WTC11 (cell line): ENCODE data around the gene AUH. TPM values are rescaled to one million over a fixed set of nuclear protein-coding genes. Genes with fewer than 3 reads are reported as not detected.
A peak's percentile ranks its signal among the peaks of the same experiment; 100 is the strongest.

Experiments
- ATAC-seq: fragments of 200-7000 bp; cut with Tn5 transposase; 2 replicates; pipeline ENCODE4 v1.10.0; 2021; ENCODE audit warnings: mild to moderate bottlenecking, moderate library complexity
- CTCF ChIA-PET: fragments of 300-600 bp; sonication (Branson Sonifier 250); formaldehyde crosslinking; loops from one replicate; lab custom pipeline; 2021; ENCODE audit warnings: antibody characterized with exemption; lab: Charles Lee
- POLR2A ChIA-PET: fragments of 350-600 bp; sonication (Branson Sonifier 250); formaldehyde crosslinking; loops from one replicate; lab custom pipeline; 2021; ENCODE audit warnings: antibody characterized with exemption; lab: Charles Lee
- DNase-seq: peaks from one replicate; pipeline ENCODE4 v3.0.0; 2021; ENCODE audit warnings: low spot score
- H3K27ac Mint-ChIP-seq: 2 replicates; pipeline ENCODE4 v1.8.0; 2021; ENCODE audit warnings: mixed read lengths
- H3K27me3 Mint-ChIP-seq: 2 replicates; pipeline ENCODE4 v1.8.0; 2021; ENCODE audit warnings: low read depth, mild to moderate bottlenecking, moderate library complexity, mixed read lengths
- H3K36me3 Mint-ChIP-seq: 2 replicates; pipeline ENCODE4 v1.8.0; 2021; ENCODE audit warnings: mixed read lengths
- H3K4me1 Mint-ChIP-seq: 2 replicates; pipeline ENCODE4 v1.8.0; 2022; ENCODE audit warnings: mixed read lengths
- H3K4me3 Mint-ChIP-seq: 2 replicates; pipeline ENCODE4 v1.8.0; 2021; ENCODE audit warnings: mild to moderate bottlenecking, moderate library complexity, mixed read lengths
- H3K9me3 Mint-ChIP-seq: 2 replicates; pipeline ENCODE4 v1.8.0; 2021; ENCODE audit warnings: mixed read lengths
- CREM ChIP-seq: sonication (generic); formaldehyde crosslinking; IDR thresholded peaks from 2 replicates; pipeline ENCODE4 v1.8.1; 2022; ENCODE audit warnings: mild to moderate bottlenecking, missing genetic modification reagents, moderate library complexity
- GABPB1 ChIP-seq: sonication (generic); formaldehyde crosslinking; IDR thresholded peaks from 2 replicates; pipeline ENCODE4 v1.8.1; 2023; ENCODE audit warnings: mild to moderate bottlenecking, missing genetic modification reagents
- JAZF1 ChIP-seq: fragments of 250-450 bp; sonication (Bioruptor Pico); IDR thresholded peaks from 2 replicates; pipeline ENCODE4 v1.9.0; 2021; ENCODE audit warnings: moderate library complexity, mild to moderate bottlenecking, inconsistent platforms
- NR3C1 ChIP-seq: sonication (generic); formaldehyde crosslinking; conservative IDR thresholded peaks from 2 replicates; pipeline ENCODE4 v1.8.1; 2023; ENCODE audit warnings: low read depth, mild to moderate bottlenecking, missing genetic modification reagents
- ZBTB21 ChIP-seq: sonication (generic); formaldehyde crosslinking; IDR thresholded peaks from 2 replicates; pipeline ENCODE4 v1.8.1; 2023; ENCODE audit warnings: mild to moderate bottlenecking, missing genetic modification reagents, borderline replicate concordance
- ZNF281 ChIP-seq: sonication (generic); formaldehyde crosslinking; IDR thresholded peaks from 2 replicates; pipeline ENCODE4 v1.8.0; 2023; ENCODE audit warnings: mild to moderate bottlenecking, missing genetic modification reagents
- ZNF416 ChIP-seq: fragments of 250-450 bp; sonication (Bioruptor Pico); IDR thresholded peaks from 2 replicates; pipeline ENCODE4 v1.9.0; 2021; ENCODE audit warnings: mild to moderate bottlenecking, inconsistent platforms
- ZNF512 ChIP-seq: sonication (generic); formaldehyde crosslinking; IDR thresholded peaks from 2 replicates; pipeline ENCODE4 v1.8.1; 2022; ENCODE audit warnings: missing genetic modification reagents, borderline replicate concordance
- total RNA-seq: library from RNA; stranded (reverse); gene quantifications from 3 replicates; pipeline ENCODE4 v1.2.3, GENCODE V29; 2021
- TF ChIP-seq, protein P1 (sequence below): fragments of 250-450 bp; sonication (Bioruptor Pico); IDR thresholded peaks from 2 replicates; pipeline ENCODE4 v1.9.0; 2021; ENCODE audit warnings: mild to moderate bottlenecking, borderline replicate concordance
- TF ChIP-seq, protein P2 (sequence below): sonication (generic); formaldehyde crosslinking; IDR thresholded peaks from 2 replicates; pipeline ENCODE4 v1.8.0; 2023; ENCODE audit warnings: missing genetic modification reagents, mild to moderate bottlenecking, borderline replicate concordance

Gene AUH
- total RNA-seq, 1 experiment from 2014 or later = 30.4 TPM

DNA sequence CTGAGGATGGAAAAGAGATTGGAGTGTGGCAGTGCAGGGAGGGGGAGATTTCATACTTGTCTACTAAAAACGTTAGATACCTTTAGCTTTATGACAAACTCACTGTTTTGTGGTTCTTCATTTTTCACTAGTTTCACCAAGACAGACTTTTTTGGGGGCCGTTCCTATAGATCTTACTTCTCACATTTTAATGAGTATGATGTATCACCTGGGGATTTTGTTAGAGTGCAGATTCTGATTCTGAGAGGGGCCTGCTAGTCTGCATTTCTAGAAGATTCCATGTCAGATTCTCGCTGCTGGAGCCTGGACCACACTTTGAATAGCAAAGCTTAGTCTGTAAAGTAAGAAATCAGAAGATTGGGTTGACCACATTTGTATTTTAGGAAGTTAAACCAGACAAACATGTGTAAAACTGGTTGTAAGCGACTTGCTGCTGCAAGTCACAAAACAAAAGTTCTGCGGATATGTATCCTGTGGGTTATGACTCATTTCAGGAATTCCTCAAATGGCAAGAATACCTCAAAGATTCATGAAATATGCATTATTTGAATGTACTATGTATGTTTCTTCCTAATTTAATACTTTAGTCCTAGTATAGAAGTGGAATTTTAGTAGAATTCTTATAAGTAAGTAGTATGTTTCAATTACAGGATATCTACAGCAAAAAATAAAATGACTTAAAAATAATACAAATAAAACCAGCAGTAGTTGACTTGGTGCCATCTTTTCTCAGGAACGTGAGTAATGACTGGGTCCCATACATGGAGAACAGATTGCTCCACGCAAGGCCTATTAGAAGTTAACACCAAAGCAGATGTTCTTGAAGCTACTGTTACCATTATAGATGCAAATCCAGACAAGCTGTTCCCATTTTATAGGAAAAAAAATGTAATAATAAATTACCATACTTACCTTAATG, 34.1 kb upstream of the AUH start (continued):
- no peak for TF ChIP-seq JAZF1 (CRISPR knock-in tag)

DNA sequence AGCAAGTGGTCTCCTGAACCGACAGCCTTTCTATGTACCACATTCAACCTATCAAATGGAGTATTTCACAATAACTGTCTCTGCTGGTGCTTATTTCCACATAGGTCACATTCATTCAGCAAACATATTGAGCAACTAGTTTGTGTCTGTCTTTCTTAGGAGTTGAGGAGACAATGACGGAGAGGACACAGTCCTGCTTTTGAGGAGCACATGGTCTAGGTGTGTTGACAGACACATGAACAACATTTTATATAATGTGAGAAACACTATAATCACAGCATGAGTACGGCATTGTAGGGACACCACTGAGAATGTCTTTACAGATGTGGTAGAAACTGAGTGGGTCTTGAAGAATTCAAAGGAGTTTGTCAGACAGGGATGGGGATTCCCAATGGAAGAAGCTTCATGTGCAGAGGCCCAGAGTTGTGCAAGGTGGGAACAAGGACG, 33.4 kb upstream of the AUH start:
- peaks cover 3% of the 10 kb centered on the region; the same call in 1 of the 2 replicates for H3K27me3 Mint-ChIP-seq
- H3K27ac Mint-ChIP-seq = no peak overlapping the region
- DNase-seq (no peak), ATAC-seq (no peak)
- ChIA-PET POLR2A (no interaction called here), CTCF (no interaction called here)
- H3K4me3 Mint-ChIP-seq = no peak overlapping the region
- H3K4me1 Mint-ChIP-seq = no peaks in the 10 kb centered on the region
- no peaks in the 10 kb centered on the region for H3K9me3 Mint-ChIP-seq
- no peaks in the 10 kb centered on the region for H3K36me3 Mint-ChIP-seq
- TF ChIP-seq, protein P1, sequence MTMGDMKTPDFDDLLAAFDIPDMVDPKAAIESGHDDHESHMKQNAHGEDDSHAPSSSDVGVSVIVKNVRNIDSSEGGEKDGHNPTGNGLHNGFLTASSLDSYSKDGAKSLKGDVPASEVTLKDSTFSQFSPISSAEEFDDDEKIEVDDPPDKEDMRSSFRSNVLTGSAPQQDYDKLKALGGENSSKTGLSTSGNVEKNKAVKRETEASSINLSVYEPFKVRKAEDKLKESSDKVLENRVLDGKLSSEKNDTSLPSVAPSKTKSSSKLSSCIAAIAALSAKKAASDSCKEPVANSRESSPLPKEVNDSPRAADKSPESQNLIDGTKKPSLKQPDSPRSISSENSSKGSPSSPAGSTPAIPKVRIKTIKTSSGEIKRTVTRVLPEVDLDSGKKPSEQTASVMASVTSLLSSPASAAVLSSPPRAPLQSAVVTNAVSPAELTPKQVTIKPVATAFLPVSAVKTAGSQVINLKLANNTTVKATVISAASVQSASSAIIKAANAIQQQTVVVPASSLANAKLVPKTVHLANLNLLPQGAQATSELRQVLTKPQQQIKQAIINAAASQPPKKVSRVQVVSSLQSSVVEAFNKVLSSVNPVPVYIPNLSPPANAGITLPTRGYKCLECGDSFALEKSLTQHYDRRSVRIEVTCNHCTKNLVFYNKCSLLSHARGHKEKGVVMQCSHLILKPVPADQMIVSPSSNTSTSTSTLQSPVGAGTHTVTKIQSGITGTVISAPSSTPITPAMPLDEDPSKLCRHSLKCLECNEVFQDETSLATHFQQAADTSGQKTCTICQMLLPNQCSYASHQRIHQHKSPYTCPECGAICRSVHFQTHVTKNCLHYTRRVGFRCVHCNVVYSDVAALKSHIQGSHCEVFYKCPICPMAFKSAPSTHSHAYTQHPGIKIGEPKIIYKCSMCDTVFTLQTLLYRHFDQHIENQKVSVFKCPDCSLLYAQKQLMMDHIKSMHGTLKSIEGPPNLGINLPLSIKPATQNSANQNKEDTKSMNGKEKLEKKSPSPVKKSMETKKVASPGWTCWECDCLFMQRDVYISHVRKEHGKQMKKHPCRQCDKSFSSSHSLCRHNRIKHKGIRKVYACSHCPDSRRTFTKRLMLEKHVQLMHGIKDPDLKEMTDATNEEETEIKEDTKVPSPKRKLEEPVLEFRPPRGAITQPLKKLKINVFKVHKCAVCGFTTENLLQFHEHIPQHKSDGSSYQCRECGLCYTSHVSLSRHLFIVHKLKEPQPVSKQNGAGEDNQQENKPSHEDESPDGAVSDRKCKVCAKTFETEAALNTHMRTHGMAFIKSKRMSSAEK = no peak
- TF ChIP-seq ZNF416 (CRISPR knock-in tag) = no peak
- TF ChIP-seq GABPB1 (CRISPR knock-in tag) = peak; percentile 75
- TF ChIP-seq, all 79 proteins: peak for 1

DNA sequence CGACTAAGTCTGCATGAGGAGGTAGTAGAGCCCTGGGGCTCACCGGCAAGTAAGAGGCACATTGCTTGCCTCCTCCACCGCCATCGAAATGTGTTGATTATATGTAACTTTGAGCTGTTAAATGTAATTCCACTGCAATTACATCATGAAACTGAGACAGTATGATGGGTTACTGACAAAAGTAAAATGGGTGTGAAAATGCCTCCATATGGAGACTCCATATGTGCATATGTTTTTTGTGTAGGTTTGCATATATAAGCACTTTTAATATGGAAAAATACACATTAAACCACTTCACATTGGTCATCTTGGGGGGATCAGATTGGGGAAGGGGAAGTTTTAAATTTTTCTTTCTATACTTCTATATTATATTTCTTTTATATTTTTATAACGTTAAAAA, 32.1 kb upstream of the AUH start:
- Mint-ChIP-seq H3K27ac (no peak overlapping the region), H3K4me1 (no peaks in the 10 kb centered on the region), H3K9me3 (no peaks in the 10 kb centered on the region), H3K27me3 (peaks cover under 1% of the 10 kb centered on the region; the same call in 1 of the 2 replicates), H3K4me3 (no peak overlapping the region), H3K36me3 (no peaks in the 10 kb centered on the region)
- TF ChIP-seq ZBTB21 (CRISPR knock-in tag) = no peak
- no peak for TF ChIP-seq ZNF512 (CRISPR knock-in tag)
- no peak for TF ChIP-seq ZNF281 (CRISPR knock-in tag)
- TF ChIP-seq NR3C1 = no peak
- no peak for TF ChIP-seq CREM
- ChIA-PET POLR2A (no interaction called here), CTCF (no interaction called here)
- ATAC-seq = no peak
- DNase-seq = no peak

- ATAC-seq (no peak), DNase-seq (no peak)
- Mint-ChIP-seq H3K27me3 (no peaks in the 10 kb centered on the region), H3K36me3 (no peaks in the 10 kb centered on the region), H3K4me1 (no peaks in the 10 kb centered on the region), H3K9me3 (no peaks in the 10 kb centered on the region), H3K4me3 (no peak overlapping the region), H3K27ac (no peak overlapping the region)
- POLR2A ChIA-PET = no interaction called here
- CTCF ChIA-PET = no interaction called here
- TF ChIP-seq, protein P1 = no peak
- TF ChIP-seq, protein P2, sequence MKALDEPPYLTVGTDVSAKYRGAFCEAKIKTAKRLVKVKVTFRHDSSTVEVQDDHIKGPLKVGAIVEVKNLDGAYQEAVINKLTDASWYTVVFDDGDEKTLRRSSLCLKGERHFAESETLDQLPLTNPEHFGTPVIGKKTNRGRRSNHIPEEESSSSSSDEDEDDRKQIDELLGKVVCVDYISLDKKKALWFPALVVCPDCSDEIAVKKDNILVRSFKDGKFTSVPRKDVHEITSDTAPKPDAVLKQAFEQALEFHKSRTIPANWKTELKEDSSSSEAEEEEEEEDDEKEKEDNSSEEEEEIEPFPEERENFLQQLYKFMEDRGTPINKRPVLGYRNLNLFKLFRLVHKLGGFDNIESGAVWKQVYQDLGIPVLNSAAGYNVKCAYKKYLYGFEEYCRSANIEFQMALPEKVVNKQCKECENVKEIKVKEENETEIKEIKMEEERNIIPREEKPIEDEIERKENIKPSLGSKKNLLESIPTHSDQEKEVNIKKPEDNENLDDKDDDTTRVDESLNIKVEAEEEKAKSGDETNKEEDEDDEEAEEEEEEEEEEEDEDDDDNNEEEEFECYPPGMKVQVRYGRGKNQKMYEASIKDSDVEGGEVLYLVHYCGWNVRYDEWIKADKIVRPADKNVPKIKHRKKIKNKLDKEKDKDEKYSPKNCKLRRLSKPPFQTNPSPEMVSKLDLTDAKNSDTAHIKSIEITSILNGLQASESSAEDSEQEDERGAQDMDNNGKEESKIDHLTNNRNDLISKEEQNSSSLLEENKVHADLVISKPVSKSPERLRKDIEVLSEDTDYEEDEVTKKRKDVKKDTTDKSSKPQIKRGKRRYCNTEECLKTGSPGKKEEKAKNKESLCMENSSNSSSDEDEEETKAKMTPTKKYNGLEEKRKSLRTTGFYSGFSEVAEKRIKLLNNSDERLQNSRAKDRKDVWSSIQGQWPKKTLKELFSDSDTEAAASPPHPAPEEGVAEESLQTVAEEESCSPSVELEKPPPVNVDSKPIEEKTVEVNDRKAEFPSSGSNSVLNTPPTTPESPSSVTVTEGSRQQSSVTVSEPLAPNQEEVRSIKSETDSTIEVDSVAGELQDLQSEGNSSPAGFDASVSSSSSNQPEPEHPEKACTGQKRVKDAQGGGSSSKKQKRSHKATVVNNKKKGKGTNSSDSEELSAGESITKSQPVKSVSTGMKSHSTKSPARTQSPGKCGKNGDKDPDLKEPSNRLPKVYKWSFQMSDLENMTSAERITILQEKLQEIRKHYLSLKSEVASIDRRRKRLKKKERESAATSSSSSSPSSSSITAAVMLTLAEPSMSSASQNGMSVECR = no peak
These were observed 30.7 kb upstream of the AUH start for GRCh38 chr9:91392435-91392834.
